ENCODE results near the gene TMEM217.

Gene TMEM217

GRCh38 chr6:37175332-37176267, 82.3 kb downstream of the TMEM217 start:
- 95% methylated on average over 18 of the region's 18 CpGs for WGBS
- Histone ChIP-seq H4K8ac (ENCODE audit: low read length) (no peak overlapping the region), H3K9me3 (ENCODE audit: control insufficient read depth, low read length) (no peaks in the 10 kb centered on the region), H3K4ac (ENCODE audit: low read depth in 1 of 2, low read length in 2 of 2) (no peak overlapping the region), H3K18ac (ENCODE audit: low read depth in 1 of 2, low read length in 2 of 2) (no peak overlapping the region), H3K9ac (ENCODE audit: low read length) (no peak overlapping the region), H3K27me3 (ENCODE audit: control insufficient read depth in 1 of 2, insufficient read depth in 1 of 2, low read length in 2 of 2) (no peaks in the 10 kb centered on the region), H3K4me3 (ENCODE audit: insufficient read depth in 1 of 2, low read depth in 1 of 2, low read length in 2 of 2) (no peak overlapping the region), H2BK120ac (ENCODE audit: low read depth, low read length) (no peak overlapping the region), H3K4me2 (ENCODE audit: low read length, poor library complexity, severe bottlenecking) (no peak overlapping the region), H3K4me1 (ENCODE audit: control insufficient read depth, insufficient read depth, low read depth, low read length) (peaks cover 9% of the 10 kb centered on the region), H3K23ac (ENCODE audit: low read length in 2 of 2) (no peak overlapping the region), H4K91ac (ENCODE audit: low read length) (no peak overlapping the region), H2BK5ac (ENCODE audit: low read depth, low read length, poor library complexity, severe bottlenecking) (no peak overlapping the region), H2AK5ac (ENCODE audit: low read length, severe bottlenecking) (no peak overlapping the region), H2BK15ac (ENCODE audit: low read depth, poor library complexity, severe bottlenecking) (no peak overlapping the region), H2BK12ac (ENCODE audit: low read length in 2 of 2) (no peak overlapping the region), H2AFZ (ENCODE audit: low read depth, low read length) (no peak overlapping the region), H3K14ac (ENCODE audit: low read length in 2 of 2) (no peak overlapping the region), H3K36me3 (ENCODE audit: control insufficient read depth in 1 of 2, insufficient read depth in 2 of 2, low read depth in 1 of 2, low read length in 2 of 2) (peaks cover 36% of the 10 kb centered on the region in 2 experiments), H3K79me1 (replicated peaks; ENCODE audit: low read length, poor library complexity, severe bottlenecking) (peaks cover 25% of the 10 kb centered on the region), H3K27ac (ENCODE audit: low read length, poor library complexity, severe bottlenecking) (no peak overlapping the region)
- no peak for DNase-seq

GRCh38 chr6:37174515-37175331, 83.2 kb downstream of the TMEM217 start:
- no peak overlapping the region for H3K27ac ChIP-seq (ENCODE audit: low read length, poor library complexity, severe bottlenecking)
- no peak overlapping the region for H3K4me3 ChIP-seq (ENCODE audit: insufficient read depth in 1 of 2, low read depth in 1 of 2, low read length in 2 of 2)
- H2AK5ac ChIP-seq (ENCODE audit: low read length, severe bottlenecking), result no peak overlapping the region
- H2BK12ac ChIP-seq (ENCODE audit: low read length in 2 of 2), result no peak overlapping the region
- H2BK15ac ChIP-seq (ENCODE audit: low read depth, poor library complexity, severe bottlenecking), result peak overlapping the region; percentile 46
- H2BK120ac ChIP-seq (ENCODE audit: low read depth, low read length), result no peak overlapping the region
- no peak overlapping the region for H2AFZ ChIP-seq (ENCODE audit: low read depth, low read length)
- no peak overlapping the region for H4K91ac ChIP-seq (ENCODE audit: low read length)
- peaks cover 36% of the 10 kb centered on the region in 2 experiments for H3K36me3 ChIP-seq (ENCODE audit: control insufficient read depth in 1 of 2, insufficient read depth in 2 of 2, low read depth in 1 of 2, low read length in 2 of 2)
- H3K4ac ChIP-seq (ENCODE audit: low read depth in 1 of 2, low read length in 2 of 2), result no peak overlapping the region
- WGBS, result over 99% methylated on average over 8 of the region's 10 CpGs
- no peaks in the 10 kb centered on the region for H3K27me3 ChIP-seq (ENCODE audit: control insufficient read depth in 1 of 2, insufficient read depth in 1 of 2, low read length in 2 of 2)
- peaks cover 9% of the 10 kb centered on the region for H3K4me1 ChIP-seq (ENCODE audit: control insufficient read depth, insufficient read depth, low read depth, low read length)
- H3K4me2 ChIP-seq (ENCODE audit: low read length, poor library complexity, severe bottlenecking), result no peak overlapping the region
- H2BK5ac ChIP-seq (ENCODE audit: low read depth, low read length, poor library complexity, severe bottlenecking), result no peak overlapping the region
- H3K18ac ChIP-seq (ENCODE audit: low read depth in 1 of 2, low read length in 2 of 2), result no peak overlapping the region
- H3K79me1 ChIP-seq (replicated peaks; ENCODE audit: low read length, poor library complexity, severe bottlenecking), result peaks cover 25% of the 10 kb centered on the region
- H3K14ac ChIP-seq (ENCODE audit: low read length in 2 of 2), result no peak overlapping the region
- H3K23ac ChIP-seq (ENCODE audit: low read length in 2 of 2), result no peak overlapping the region
- H4K8ac ChIP-seq (ENCODE audit: low read length), result peak overlapping the region; percentile 23
- DNase-seq, result no peak
- no peak overlapping the region for H3K9ac ChIP-seq (ENCODE audit: low read length)
- no peaks in the 10 kb centered on the region for H3K9me3 ChIP-seq (ENCODE audit: control insufficient read depth, low read length)

- Histone ChIP-seq H2AFZ (ENCODE audit: low read depth, low read length) (no peak overlapping the region), H2AK5ac (ENCODE audit: low read length, severe bottlenecking) (no peak overlapping the region), H2BK120ac (ENCODE audit: low read depth, low read length) (no peak overlapping the region), H3K4me1 (ENCODE audit: control insufficient read depth, insufficient read depth, low read depth, low read length) (peaks cover 9% of the 10 kb centered on the region), H2BK12ac (ENCODE audit: low read length in 2 of 2) (no peak overlapping the region), H3K14ac (ENCODE audit: low read length in 2 of 2) (no peak overlapping the region), H3K18ac (ENCODE audit: low read depth in 1 of 2, low read length in 2 of 2) (no peak overlapping the region), H3K79me1 (replicated peaks; ENCODE audit: low read length, poor library complexity, severe bottlenecking) (peaks cover 25% of the 10 kb centered on the region), H2BK5ac (ENCODE audit: low read depth, low read length, poor library complexity, severe bottlenecking) (no peak overlapping the region), H4K91ac (ENCODE audit: low read length) (no peak overlapping the region), H3K27ac (ENCODE audit: low read length, poor library complexity, severe bottlenecking) (no peak overlapping the region), H3K27me3 (ENCODE audit: control insufficient read depth in 1 of 2, insufficient read depth in 1 of 2, low read length in 2 of 2) (no peaks in the 10 kb centered on the region), H3K4me3 (ENCODE audit: insufficient read depth in 1 of 2, low read depth in 1 of 2, low read length in 2 of 2) (no peak overlapping the region), H3K23ac (ENCODE audit: low read length in 2 of 2) (peak overlapping the region in 1 of 2 experiments; percentile 32), H3K9me3 (ENCODE audit: control insufficient read depth, low read length) (no peaks in the 10 kb centered on the region), H3K4me2 (ENCODE audit: low read length, poor library complexity, severe bottlenecking) (no peak overlapping the region), H2BK15ac (ENCODE audit: low read depth, poor library complexity, severe bottlenecking) (no peak overlapping the region), H4K8ac (ENCODE audit: low read length) (peak overlapping the region; percentile 23), H3K9ac (ENCODE audit: low read length) (peak overlapping the region; percentile 90), H3K36me3 (ENCODE audit: control insufficient read depth in 1 of 2, insufficient read depth in 2 of 2, low read depth in 1 of 2, low read length in 2 of 2) (peaks cover 36% of the 10 kb centered on the region in 2 experiments), H3K4ac (ENCODE audit: low read depth in 1 of 2, low read length in 2 of 2) (no peak overlapping the region)
- WGBS, result 98% methylated on average over 3 of the region's 3 CpGs
- no peak for DNase-seq
Observed at GRCh38 chr6:37174196-37174514, 83.8 kb downstream of the TMEM217 start.

Measured in mesenchymal stem cell (in vitro differentiated cells and primary cell).